NCI-H2081 (cell line): ENCODE results near the gene CADM2.
"Not testable (repeated sequence)": the region's sequence is repeated elsewhere in the genome, so short reads cannot be mapped to it uniquely, and the experiment has no call there.

Experiments
- DNase-seq, 2 experiments: peaks; one replicate each; lab custom pipeline; 2025; lab: John Stamatoyannopoulos, UW

The CADM2 gene

DNA sequence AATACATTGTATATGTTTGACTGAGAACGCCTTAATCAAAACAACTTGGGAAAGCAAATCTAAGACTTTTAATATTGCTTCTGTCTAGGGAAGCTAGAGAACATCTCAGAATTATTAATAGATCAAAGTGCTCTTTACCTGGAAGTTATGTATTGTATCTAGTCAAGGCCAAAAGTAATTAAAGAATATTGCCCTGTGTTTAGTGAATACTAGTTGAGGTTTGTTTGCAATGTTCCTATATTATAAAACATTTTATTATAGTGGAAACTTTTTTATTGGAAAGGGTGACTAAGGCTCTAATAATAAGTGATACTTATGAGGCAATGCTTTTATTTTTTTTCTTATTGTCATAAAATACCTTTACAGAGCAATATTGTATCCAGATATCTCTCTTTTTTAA is 118.2 kb downstream of the CADM2 start:
- DNase-seq, result no peak

DNA sequence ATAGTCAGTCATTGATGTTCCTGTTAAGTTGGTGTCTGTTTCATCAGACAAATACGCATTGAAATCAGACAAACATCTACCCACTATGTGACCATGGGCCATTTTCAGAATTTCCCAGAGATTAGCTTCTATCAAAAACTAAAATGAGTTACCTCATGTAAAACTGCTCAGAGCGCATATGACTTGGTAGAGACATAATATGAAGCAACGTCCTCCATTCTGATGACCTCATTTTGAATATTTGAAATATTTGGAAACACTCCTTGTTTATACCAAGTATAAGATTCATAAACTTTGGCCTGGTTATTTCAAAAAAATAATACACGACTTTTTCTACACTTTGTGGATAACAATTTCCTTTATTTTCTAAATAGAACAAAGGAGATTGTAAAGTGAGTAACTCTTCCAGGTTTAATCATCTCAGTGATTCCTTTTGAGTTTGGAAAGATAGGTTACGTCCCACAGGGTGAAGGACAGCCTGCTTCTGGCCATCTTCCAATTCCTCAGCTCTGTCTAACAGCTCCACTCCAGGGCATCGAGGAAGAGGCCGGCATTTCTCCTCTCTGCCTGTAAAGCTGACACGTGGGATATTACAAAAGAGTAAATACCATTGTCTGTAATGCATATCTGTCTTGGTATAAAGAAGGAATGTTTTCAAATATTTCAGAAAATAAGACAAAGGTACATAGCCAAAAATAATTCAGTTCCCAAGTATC is 122.6 kb downstream of the CADM2 start:
- no peak for DNase-seq

DNA sequence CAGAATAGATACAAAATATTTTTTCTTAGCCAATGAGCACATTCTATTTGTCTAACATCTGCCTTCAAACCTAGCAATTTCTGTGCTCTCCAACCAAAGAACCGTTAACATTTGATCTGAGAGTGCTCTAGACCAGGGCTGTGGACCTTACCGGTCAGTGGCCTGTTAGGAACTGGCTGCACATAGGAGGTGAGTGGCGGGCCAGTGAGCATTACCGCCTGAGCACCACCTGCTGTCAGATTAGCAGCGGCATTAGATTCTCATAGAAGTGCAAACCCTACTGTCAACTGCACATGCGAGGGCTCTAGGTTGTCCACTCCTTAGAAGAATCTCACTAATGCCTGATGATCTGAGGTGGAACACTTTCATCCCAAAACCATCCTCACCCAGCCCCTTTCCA is 131.7 kb downstream of the CADM2 start:
- no peak for DNase-seq

DNA sequence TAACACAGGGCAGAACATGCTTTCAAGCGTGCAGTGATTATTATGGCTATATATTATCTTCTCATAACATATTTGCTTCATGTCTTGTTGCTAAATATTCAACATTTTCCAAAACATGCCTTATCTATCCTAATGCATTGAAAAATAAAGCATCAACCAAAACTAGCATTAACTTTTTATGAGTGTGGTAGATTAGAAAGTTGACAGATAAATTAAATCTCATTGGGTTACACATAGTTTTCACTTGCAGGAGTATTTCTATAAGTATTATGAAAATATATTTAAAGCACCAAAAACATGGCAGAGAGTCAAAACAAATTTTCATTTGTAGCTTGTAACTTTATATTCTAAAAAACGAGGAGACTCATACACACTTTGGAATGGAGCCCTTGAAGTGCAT is 141.5 kb downstream of the CADM2 start:
- DNase-seq, result no peak

DNA sequence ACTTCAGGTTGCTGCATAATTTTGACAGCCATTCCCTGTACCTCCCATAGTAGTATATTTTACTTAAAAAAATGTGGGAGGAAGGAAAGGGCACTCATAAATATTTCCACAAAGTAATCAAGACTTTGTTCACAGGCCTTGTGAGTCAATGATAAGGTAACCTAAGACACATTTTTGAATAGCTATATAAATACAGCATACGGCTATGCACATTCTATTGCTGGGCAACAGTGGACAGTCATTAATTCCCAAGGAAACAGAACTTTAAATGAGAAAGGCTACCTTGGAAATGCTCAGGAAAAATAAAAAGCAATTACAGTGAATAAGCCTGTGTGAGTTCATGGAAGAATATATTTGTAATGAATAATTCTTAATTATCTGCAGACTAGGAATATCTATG is 144.0 kb downstream of the CADM2 start:
- DNase-seq, result no peak

DNA sequence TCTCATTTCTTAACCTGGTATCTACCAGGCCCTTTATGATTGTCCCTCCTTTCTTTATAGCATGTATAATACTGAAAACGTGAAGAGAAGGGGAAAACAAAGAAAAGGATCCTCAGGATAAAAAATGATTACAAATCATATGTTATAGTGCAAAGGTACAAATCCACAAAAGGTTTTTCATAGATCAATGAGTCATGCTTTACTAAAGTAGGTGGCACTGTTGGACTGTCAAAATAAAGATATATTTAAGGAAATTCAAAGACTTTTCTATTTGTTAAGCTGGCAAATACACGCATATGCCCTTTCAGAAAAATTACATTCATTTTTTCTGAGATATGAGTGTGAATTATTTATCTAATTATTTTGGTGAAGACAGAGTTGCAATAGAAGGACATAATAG is 151.6 kb downstream of the CADM2 start:
- no peak for DNase-seq

DNA sequence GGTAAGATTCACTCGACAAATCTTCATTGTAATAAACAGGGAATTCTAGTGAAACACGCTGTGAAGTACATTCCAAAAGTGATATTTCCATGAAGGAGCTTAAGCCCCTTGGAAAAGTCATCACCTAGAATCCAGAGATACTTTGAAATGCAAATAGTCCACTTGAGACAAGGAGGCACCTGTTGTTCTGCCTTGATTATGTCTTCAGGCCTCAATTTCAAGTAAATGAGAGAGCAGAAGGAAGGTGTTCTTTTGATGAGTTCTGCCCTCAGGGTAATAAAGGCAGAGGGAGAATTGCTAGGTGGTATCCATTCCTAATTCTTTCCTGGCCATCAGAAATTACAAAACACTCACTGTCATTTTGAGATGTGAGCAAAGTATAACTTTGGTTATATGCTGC is 162.1 kb downstream of the CADM2 start:
- DNase-seq, result no peak

DNA sequence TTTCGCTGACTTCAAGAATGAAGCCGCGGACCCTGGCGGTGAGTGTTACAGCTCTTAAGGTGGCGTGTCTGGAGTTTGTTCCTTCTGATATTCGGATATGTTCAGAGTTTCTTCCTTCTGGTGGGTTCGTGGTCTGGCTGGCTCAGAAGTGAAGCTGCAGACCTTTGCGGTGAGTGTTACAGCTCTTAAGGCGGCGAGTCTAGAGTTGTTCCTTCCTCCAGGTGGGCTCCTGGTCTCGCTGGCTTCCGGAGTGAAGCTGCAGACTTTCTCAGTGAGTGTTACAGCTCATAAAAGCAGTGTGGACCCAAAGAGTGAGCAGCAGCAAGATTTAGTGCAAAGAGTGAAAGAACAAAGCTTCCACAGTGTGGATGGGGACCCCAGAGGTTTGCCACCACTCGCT is 174.1 kb downstream of the CADM2 start:
- DNase-seq, result not testable (repeated sequence)

DNA sequence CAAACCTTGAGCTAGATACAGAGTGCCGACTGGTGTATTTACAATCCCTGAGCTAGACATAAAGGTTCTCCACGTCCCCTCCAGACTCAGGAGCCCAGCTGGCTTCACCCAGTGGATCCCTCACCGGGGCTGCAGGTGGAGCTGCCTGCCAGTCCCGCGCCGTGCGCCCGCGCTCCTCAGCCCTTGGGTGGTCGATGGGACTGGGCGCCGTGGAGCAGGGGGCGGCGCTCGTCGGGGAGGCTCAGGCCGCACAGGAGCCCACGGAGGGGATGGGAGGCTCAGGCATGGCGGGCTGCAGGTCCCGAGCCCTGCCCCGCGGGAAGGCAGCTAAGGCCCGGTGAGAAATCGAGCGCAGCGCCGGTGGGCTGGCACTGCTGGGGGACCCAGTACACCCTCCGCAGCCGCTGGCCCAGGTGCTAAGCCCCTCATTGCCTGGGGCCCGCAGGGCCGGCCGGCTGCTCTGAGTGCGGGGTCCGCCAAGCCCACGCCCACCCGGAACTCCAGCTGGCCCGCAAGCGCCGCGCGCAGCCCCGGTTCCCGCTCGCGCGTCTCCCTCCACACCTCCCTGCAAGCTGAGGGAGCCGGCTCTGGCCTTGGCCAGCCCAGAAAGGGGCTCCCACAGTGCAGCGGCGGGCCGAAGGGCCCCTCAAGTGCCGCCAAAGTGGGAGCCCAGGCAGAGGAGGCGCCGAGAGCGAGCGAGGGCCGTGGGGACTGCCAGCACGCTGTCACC is 175.1 kb downstream of the CADM2 start:
- DNase-seq, result not testable (repeated sequence)

DNA sequence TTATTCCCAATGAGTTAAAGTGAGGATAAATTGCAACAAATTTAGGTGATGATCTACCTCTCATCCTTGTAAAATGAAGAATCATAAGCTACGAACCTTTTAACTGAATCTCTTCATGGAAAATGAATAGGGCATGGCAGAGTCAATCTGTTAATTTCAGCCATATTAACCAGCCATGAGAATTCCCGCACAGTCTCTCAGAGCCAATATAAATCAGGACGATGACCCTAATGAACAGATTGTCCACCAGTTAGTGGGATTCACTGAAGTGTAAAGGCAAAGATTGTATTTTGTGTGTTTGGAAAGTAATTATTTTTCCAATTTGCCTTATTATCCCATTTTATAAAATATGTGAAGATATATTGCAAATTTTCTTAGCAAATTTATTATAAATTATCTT is 183.8 kb downstream of the CADM2 start:
- DNase-seq, result no peak

DNA sequence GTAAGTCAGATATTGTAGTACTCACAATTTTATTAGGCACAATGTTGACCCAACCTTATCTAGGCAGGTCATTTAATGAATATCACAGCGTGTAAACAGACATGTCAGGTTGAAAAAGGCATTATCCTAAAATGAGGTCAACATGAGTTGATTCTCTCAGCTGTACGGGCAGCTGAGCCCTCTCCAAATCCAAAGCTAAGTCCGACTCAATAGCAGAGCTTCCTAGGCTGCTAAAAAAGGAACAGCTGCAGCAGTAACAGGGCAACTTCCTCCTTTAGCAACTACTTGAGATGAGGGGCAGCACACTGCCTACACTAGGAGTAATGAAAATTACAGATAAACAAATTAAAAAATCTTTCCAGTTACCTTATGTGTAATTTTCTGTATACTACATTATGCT is 189.2 kb downstream of the CADM2 start:
- no peak for DNase-seq

DNA sequence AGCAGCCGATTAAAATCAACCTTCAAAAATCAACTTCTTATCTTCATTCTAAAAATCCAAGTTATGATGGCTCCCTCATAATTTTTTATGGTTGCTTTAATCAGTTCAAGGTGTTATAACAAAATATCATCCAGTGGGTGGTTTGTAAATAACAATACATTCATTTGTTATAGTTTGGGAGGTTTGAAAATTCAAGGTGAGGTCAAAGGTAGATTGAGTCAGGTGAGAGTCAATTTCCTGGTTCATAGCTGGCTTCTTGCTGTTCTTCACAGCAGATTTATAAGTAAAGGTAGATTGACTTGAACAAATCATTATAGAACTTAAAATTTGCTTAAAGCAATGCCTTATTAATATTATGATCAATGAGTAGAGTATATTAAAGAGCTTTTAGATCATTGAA is 192.8 kb downstream of the CADM2 start:
- no peak for DNase-seq

DNA sequence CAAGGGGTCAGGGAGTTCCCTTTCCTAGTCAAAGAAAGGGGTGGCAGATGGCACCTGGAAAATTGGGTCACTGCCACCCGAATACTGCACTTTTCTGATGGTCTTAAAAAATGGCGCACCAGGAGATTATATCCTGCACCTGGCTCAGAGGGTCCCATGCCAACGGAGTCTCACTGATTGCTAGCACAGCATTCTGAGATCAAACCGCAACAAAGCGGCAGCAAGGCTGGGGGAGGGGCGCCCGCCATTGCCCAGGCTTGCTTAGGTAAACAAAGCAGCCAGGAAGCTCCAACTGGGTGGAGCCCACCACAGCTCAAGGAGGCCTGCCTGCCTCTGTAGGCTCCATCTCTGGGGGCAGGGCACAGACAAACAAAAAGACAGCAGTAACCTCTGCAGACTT is 194.5 kb downstream of the CADM2 start:
- DNase-seq, result not testable (repeated sequence)

DNA sequence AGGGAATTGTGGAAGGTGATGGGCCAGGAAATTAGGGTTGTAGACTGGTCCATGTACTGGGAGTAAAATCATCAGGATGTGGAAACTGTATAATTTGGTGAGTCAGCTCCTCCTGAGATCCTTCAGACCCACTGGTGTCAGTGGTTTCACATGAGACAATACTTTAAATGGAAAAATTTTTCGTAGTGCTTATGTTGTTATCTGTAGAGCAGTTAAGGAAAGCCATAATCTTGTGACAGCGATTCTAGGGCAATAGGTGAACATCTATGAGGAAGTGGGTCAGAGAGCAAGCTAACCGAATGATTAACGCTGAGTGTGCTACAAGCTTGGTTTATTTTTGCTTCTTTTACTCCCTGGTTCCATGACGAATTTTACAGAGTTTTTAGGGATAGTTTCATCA is 200.6 kb downstream of the CADM2 start:
- no peak for DNase-seq

DNA sequence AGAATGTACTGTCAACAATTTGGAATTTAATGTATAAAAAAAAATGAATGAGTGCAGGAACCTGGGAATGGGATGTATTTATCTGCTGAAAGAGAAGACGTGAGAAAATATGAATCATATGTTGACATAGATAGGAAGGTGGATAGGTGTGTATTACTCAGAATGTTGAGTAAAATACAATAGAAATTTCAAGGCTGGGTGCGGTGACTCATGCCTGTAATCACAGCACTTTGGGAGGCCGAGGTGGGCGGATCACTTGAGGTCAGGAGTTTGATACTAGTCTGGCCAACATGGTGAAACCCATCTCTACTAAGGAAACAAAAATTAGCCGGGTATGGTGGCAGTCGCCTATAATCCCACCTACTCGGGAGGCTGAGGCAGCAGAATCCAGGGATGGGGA is 202.8 kb downstream of the CADM2 start:
- no peak for DNase-seq

DNA sequence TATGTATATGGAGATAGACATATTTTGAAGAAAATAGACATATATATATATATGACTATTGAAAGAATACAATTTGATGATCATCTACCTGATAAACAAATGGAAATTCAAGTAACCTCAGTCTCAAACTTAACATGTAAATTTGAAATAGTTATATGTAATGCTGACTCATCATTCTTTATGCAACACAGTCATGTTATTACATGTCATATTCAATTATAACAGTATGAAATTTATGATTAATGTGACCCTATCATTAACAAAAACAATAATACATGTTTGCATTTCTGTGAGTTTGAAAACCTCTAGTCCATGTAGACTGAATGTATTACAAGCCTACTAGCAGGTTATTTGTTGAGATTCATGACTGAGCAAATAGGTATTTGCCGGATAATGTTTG is 204.1 kb downstream of the CADM2 start:
- no peak for DNase-seq

DNA sequence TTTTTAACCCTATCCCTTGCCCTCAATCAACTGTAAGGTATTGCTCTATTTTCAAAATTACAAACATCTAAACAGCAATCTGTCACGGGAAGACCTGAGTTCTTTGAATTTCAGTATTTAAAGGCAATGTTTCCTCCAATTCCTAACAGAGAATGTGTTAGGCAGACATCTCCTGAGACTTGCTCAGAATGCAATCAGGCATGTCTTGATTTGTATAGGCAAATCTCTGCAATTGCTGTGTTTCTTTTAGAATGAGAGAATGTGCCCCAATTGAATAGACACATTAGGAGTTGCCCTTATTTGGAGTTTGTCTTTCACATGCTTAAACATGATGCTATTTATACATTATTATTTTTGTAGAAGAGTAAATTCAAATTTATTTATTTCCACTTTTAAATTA is 205.6 kb downstream of the CADM2 start:
- DNase-seq, result no peak

DNA sequence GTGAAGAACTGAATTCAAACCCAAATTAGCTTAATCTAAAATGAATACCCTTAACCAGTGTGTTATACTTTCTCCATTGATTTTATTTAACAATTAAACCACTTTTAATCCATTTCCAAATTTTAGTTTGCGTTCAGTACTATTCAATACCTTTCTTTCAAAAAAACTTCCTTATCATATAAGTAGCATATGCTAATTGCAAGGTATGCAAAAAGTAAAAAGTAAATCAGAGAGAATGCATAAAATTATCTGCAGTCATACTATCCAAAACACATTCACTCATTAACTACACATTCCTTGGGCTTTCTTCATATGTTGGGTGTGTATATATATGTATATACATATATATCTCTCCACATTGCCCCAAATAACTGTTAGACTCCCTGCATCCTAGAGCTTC is 208.8 kb downstream of the CADM2 start:
- DNase-seq, result no peak

DNA sequence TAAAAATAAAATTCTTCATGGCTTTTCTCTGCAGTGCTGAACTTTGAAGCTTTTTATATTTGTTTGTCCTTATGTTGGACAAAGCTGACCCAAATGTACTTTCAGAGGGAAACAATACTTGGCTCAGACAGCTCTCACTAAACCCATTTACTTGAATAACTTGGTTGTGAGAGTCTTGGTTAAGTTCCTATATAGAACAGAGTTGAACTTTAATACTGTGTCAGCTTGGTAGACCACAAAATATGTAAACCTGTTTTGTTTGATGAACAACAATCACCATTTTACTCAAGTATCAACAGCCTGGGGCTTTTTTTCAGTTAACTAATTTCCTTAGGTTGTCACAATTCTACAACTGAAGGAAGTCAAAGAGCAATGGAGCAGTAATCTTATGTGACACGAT is 211.9 kb downstream of the CADM2 start:
- no peak for DNase-seq

DNA sequence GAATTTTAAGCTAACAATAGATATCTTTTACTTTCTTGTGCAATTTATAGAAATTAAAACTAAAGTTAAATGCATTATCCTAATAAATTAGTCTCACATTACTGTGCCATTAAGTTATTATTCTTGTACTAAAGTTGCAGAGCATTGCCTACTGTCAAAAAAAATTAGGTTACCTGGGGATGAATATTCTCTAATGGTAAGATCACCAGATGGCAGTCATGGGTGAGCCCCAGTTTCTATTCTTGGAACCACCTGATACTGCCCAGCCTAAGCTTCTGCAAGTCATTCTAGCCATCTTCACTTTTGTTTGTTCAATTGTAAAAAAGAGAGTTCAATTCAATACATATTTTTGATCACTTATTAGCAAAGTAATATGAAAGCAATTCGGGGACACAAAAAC is 213.2 kb downstream of the CADM2 start:
- DNase-seq, result no peak

DNA sequence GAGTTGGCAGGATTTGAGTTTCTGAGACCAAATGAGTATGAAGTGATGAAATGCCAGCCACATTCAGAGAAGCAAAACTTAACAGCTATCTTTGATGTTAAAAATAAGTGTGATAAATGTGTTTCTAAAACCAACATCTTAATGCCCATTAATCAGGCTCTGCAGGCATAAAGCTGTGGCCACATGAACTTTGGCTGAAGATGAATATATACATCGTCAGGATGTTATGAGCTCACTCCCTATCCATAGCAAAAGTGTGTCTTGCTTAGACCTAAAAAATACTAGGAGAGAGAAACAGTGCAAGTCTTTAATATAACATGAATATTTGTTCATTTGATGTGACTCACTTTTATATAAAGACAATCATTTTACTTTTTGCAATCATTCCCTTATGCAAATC is 218.0 kb downstream of the CADM2 start:
- DNase-seq, result no peak

DNA sequence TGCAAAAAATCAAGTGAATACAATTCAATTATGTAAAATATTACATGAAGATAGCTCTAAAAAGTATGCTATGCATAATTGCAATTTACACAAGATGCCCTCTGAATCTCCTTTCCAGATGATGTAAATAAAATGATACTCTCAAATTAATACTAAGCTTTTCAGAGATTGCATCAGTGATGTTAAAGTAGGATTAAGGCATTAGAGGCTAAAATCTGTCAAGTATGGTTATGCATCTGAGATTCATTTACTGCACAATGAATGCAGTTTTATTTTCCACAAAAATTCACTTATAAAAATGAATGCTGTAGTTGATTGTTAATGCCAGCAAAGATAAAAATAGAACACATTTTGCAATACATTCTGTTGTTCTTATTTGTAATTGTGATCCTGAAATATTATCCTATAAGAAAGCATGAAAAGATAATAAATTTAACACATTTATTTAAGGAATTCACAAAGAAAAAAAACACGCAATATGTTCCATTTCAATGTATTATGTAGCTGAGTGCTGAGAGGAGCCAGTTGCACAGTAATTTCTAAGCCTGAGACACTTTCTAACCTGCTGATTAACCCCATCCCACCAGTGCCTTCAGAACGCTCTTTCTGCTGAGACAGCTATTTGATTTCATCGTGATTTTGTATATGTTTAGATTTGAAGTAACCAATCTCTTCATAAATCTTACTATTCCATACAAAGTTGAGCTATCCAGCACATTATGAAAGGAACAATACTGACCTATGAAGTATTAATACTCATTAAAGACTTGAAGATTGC is 224.4 kb downstream of the CADM2 start:
- DNase-seq, result no peak

DNA sequence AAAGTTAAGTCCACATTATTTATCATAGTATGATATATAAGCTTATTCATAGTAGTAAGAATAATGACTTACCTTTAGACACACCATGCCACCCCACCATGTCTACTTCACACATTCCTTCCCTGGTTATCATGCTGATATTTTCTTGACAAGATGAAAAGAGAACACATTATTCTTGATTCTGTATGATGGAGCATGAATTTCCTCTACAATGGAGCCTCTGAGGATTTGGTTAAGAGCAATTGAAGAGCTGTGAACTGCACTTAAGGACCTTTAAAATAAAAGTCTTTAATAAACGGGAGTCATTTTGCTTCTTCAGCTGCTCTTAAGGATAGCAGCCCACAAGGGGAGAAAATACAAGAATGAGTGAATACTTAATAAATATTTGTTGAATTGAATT is 226.7 kb downstream of the CADM2 start:
- no peak for DNase-seq
